Left renal pelvis (tissue), 4 donors: Measurements from ENCODE around the gene SLC50A1. TPM values are rescaled to one million over a fixed set of nuclear protein-coding genes. Genes with fewer than 3 reads are reported as not detected.

Source experiments
- DNase-seq, 4 donors: peaks; one replicate each; pipeline ENCODE4 v3.0.0-alpha.2; 2013; ENCODE audit warnings: low read depth in 4 of 4, low spot score in 3 of 4
- polyA plus RNA-seq, 4 donors: library from polyadenylated mRNA; unstranded; fragments of 120-200 nt; gene quantifications; one replicate each; pipeline ENCODE4 v1.2.1, GENCODE V29; 2013; ENCODE audit not compliant: insufficient read length in 4 of 4

SLC50A1 gene
- polyA plus RNA-seq, 4 donors = 39.6 to 66.6 (median 54.3) TPM

DNA sequence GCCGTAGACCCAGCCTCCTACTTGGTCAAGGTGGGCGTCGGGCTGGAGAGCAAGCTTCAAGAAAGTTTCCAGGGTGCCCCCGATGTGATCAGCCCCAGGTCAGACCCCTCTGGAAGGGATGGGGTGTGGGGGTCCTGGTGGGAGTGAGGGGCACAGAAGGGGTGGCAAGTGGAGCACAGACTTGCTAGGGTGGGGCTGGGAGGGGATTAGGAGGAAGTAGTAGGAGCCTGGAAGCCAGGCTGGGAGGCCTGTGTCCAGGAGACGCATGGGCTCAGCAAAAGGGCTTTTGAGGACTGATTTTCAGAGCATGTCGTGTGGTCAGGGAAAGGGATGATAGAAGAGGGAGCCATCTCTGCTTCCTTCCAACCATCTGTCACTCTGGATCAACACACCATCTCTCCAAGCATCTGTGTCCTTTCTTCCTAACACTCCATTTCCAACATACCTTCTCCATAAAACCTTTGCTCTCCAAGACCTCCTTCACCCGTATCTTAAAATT, 46.4 kb downstream of the SLC50A1 start:
- DNase-seq = no peak

DNA sequence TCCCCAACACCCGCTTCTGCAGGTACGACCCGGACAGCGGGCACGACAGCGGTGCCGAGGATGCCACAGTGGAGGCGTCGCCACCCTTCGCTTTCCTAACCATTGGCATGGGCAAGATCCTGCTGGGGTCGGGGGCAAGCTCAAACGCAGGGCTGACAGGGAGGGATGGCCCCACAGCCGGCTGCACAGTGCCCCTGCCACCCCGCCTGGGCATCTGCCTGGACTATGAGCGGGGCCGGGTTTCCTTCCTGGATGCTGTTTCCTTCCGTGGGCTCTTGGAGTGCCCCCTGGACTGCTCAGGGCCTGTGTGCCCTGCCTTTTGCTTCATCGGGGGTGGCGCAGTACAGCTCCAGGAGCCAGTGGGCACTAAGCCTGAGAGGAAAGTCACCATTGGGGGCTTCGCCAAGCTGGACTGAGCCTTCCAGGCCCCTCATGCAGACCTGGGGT, 48.1 kb downstream of the SLC50A1 start:
- DNase-seq = no peak

DNA sequence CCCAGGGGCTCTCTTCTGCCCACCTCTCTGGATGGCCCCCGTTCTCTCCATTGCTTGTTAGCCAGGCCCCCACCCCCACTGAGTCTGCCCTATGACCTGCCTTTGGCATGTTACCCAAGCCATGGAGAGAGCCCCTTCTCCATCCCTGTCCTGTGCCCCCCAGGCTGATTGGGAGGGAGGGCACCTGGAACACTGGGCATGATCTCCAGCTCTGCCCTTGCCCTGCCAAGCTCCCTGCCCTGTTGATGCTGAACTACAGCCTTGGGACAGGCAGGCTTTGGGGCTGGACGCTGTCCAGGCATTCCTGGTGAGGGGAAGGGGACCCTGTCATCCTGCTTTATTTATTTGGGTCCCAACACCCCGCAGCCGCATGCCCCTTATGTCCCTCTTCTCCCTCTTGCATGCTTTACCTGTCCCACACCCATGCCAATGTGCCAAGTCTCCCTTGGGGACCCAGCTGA, 48.7 kb downstream of the SLC50A1 start:
- no peak for DNase-seq

DNA sequence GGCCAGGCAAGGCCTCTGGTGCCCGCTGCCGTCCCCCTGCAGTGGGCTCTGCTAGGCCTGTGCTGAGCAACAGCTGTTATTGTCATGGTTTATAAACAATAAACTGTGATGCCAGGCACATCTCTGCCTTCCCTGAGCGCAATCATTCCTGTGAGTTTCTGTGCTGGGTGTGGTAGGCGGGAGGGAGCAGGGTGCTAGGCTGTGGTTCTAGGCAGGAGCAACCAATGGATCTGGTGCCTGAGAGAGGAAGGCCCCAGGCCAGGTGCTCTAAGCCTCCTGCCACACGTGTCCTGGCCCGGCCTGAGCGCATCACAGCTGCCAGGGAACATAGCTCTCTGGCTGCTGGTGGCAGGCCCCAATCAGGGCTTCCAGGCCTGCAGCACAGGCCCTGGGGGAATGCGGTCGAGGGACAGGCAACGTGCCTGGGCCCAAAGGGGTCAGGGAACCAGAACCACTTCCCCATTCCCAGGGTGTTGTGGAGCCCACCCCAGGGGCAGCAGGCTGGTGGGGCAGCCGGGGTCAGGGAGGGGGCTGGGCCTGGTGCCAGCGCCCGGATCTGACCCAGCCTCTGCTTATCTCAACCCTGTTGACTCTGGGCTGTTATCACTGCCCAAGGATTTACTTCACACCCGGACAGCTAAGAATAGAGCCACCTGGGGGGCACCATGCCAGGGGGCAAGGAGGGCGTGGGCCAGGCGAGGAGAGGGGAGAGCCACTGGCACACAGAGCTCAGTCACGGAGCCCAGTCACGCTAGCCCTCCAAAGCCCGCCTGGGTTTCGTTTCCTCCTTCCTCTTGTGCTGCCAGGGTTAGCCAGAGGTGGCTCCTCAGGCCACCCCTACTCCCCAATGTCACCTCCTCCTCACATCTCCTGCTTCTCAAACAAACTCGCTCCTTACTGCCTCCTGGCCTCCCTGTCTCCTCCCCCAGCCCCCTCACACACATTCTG, 49.5 kb downstream of the SLC50A1 start:
- DNase-seq = no peak

DNA sequence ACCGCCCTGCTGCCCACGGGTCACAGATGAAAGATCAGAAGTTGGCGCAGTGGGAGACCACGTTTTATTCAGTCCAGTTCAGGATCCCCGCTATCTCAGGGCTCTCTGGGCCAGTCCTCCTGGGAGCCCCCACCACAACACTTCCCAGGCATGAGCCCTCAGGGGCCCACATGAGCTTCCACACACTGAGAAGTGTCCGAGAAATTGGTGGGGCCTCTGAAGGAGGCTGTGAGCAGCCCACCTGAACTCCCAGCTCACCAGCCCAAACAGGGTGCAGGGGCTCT, 50.1 kb downstream of the SLC50A1 start:
- no peak for DNase-seq

DNA sequence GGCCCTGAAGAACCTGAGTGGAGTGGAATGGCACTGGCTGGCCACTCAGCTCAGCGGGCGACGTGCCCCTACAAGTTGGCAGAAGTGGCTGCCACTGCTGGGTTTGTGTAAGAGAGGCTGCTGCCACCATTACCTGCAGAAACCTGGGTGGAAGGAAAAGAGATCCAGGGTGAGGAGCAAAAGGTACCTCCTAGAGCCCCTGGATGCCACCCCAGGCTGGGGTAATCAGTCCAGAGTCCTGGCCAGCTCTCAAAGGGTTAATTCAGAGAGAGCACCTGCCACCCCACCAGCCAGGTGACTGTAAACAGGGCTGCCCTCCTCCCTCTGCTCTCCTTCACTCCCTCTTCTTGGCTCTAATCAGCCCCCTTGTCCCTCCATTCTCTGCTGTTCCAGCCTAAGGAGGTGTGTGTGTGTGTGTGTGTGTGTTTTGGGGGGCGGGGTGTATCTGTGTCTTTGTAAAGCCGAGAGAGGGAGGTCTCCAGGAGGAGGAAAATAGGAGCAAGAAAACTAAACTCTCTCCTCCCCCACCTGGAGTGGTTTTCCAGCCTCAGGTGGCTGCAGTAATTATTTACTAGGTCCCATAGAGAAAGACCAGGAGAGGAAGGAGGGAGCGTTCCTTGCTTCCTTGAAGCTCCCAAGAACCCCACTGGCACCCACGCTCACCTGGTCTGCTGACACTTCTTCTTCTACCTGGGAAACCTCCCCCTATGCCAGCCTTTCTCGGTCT, 50.6 kb downstream of the SLC50A1 start:
- DNase-seq = no peak

DNA sequence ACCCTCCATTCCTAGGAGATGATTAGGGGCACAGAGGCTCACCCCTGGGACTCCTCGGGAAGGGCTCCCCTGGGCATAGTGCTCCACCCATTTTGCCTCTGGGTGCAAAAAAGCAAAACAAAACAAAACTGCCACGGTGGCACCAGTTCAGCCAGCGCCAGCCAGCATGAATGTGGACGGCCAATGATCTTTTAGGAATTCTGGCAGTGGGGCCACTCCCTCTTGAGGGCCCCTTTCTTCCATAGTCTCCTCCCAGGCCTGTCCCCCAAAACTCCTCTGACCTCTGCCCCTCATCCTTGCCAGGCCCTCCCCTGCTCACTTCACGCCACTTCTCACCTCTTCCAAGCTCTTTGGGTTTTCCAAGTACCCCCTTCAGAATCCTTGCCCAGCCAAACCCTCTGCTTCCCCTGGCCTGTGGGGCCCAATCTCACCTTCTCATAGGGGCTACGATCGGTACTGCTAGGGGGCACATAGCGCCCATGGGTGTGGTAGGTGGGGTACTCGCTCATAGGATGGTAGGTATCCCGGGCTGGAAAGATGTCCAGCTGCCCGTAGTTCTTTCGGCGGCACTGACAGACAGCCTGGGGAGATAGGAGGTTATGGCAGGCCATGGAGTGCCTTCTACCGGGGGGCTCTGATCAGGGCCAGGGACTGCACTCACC, 51.3 kb downstream of the SLC50A1 start:
- DNase-seq = no peak

DNA sequence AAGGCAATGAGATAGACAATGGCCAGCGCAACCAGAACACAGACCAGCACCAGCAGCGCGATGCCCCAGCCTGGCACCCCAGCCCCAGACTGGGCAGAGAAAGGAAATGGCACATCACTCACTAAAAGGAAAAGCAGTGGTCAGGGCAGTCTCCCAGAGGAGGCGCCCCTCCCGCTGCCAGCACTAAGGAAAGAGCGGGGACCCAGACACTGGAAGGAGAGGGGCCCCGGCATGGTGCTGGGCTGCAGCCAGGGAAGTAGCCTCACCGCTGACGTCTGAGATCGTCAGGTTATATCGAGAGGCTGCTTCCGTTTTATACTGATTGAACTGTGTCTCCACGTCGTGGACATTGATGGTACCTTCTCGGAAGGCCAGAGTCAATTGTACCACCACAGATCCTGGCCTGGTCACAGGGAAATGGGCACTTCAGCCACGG, 51.8 kb downstream of the SLC50A1 start:
- no peak for DNase-seq

DNA sequence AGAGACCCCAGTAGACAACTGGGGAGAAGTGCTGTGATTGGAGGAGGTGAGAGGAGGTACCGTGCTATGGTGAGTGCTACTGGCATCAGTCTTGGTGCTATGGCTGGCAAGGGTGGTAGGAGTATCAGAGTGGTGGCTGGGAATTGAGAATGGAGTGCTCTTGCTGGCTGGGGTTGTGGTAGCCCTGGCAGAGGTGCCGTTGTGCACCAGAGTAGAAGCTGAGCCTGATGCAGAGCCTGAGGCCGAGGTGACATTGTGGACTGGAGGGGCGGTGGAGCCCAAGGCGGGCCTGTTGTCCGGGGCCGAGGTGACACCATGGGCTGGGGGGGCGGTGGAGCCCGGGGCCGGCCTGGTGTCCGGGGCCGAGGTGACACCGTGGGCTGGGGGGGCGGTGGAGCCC, 52.6 kb downstream of the SLC50A1 start:
- no peak for DNase-seq

Other genes starting within 250 kb of the SLC50A1 start
- gene PMVK, start 199.1 kb upstream of the SLC50A1 start, polyA plus RNA-seq = 10 to 100 TPM; 25.2 to 40.1 (median 35.4) TPM
- gene PBXIP1, start 179.8 kb upstream of the SLC50A1 start, polyA plus RNA-seq = 10 to 100 TPM; 66.2 to 76.1 (median 71.1) TPM
- gene PYGO2, start 174.1 kb upstream of the SLC50A1 start, polyA plus RNA-seq = 10 to 100 TPM; 36.8 to 49.7 (median 44.9) TPM
- 100 to 1,000 TPM in 1 of 4 donors, 10 to 100 TPM in 3; 79.2 to 119 (median 88.0) TPM for gene SHC1, start 165.1 kb upstream of the SLC50A1 start, polyA plus RNA-seq
- gene CKS1B, start 161.2 kb upstream of the SLC50A1 start, polyA plus RNA-seq = 100 to 1,000 TPM in 1 of 4 donors, 10 to 100 TPM in 3; 89.2 to 104 (median 94.2) TPM
- 10 to 100 TPM; 20.4 to 39.1 (median 28.9) TPM for gene FLAD1, start 152.5 kb upstream of the SLC50A1 start, polyA plus RNA-seq
- under 1 TPM in 3 of 4 donors, not detected in 1; 0.30 to 0.73 (median 0.50) TPM for gene LENEP, start 142.3 kb upstream of the SLC50A1 start, polyA plus RNA-seq
- gene ZBTB7B, start 133.1 kb upstream of the SLC50A1 start, polyA plus RNA-seq = 10 to 100 TPM in 3 of 4 donors, 1 to 10 TPM in 1; 3.8 to 19.1 (median 12.4) TPM
- gene DCST2, start 102.1 kb upstream of the SLC50A1 start, polyA plus RNA-seq = 1 to 10 TPM in 3 of 4 donors, under 1 TPM in 1; 0.78 to 2.7 (median 1.5) TPM
- gene DCST1, start 102.0 kb upstream of the SLC50A1 start, polyA plus RNA-seq = under 1 TPM; 0.21 to 0.41 (median 0.29) TPM
- 10 to 100 TPM; 37.6 to 53.1 (median 46.2) TPM for gene ADAM15, start 84.5 kb upstream of the SLC50A1 start, polyA plus RNA-seq
- 10 to 100 TPM; 19.2 to 24.8 (median 19.5) TPM for gene EFNA4, start 72.1 kb upstream of the SLC50A1 start, polyA plus RNA-seq
- 1 to 10 TPM; 5.7 to 7.8 (median 6.3) TPM for gene EFNA3, start 57.0 kb upstream of the SLC50A1 start, polyA plus RNA-seq
- 10 to 100 TPM; 23.7 to 69.5 (median 63.0) TPM for gene EFNA1, start 8.0 kb upstream of the SLC50A1 start, polyA plus RNA-seq
- gene DPM3, start 4.7 kb downstream of the SLC50A1 start, polyA plus RNA-seq = 10 to 100 TPM; 29.4 to 49.8 (median 31.4) TPM
- gene KRTCAP2, start 37.5 kb downstream of the SLC50A1 start, polyA plus RNA-seq = 100 to 1,000 TPM; 139 to 182 (median 152) TPM
- 1 to 10 TPM; 2.4 to 6.3 (median 3.2) TPM for gene TRIM46, start 38.0 kb downstream of the SLC50A1 start, polyA plus RNA-seq
- gene THBS3, start 72.0 kb downstream of the SLC50A1 start, polyA plus RNA-seq = 10 to 100 TPM; 27.7 to 52.9 (median 46.5) TPM
- 10 to 100 TPM; 26.6 to 49.9 (median 39.6) TPM for gene MTX1, start 72.8 kb downstream of the SLC50A1 start, polyA plus RNA-seq
- gene ENTREP3, start 119.6 kb downstream of the SLC50A1 start, polyA plus RNA-seq = 10 to 100 TPM; 20.0 to 32.8 (median 24.2) TPM
- gene SCAMP3, start 126.5 kb downstream of the SLC50A1 start, polyA plus RNA-seq = 10 to 100 TPM; 45.9 to 72.1 (median 58.9) TPM
- 10 to 100 TPM; 70.1 to 93.6 (median 74.8) TPM for gene CLK2, start 137.7 kb downstream of the SLC50A1 start, polyA plus RNA-seq
- 10 to 100 TPM in 2 of 4 donors, 1 to 10 TPM in 2; 8.4 to 11.9 (median 10.1) TPM for gene HCN3, start 141.6 kb downstream of the SLC50A1 start, polyA plus RNA-seq
- gene PKLR, start 165.6 kb downstream of the SLC50A1 start, polyA plus RNA-seq = 1 to 10 TPM in 3 of 4 donors, under 1 TPM in 1; 0.53 to 8.7 (median 5.7) TPM
- 100 to 1,000 TPM; 110 to 201 (median 171) TPM for gene FDPS, start 173.0 kb downstream of the SLC50A1 start, polyA plus RNA-seq
- 10 to 100 TPM; 35.4 to 40.6 (median 36.6) TPM for gene RUSC1, start 185.0 kb downstream of the SLC50A1 start, polyA plus RNA-seq